A549 (cell line): ENCODE results near the gene LIMD2.

ENCODE experiments used
- BHLHE40 ChIP-seq: IDR thresholded peaks from 2 replicates; pipeline ENCODE4 v1.6.1; 2012; ENCODE audit warnings: low read depth, low read length, inconsistent platforms
- EHMT2 ChIP-seq: fragments of 200-600 bp; sonication (generic); IDR thresholded peaks from 2 replicates; pipeline ENCODE4 v1.6.1; 2016; ENCODE audit warnings: antibody characterized with exemption, low read depth, mild to moderate bottlenecking, moderate library complexity
- FOXS1 ChIP-seq: fragments of 250-450 bp; sonication (Bioruptor Pico); IDR thresholded peaks from 2 replicates; pipeline ENCODE4 v1.5.0; 2020; ENCODE audit warnings: mild to moderate bottlenecking, moderate library complexity
- MAFK ChIP-seq: fragments of 450-650 bp; IDR thresholded peaks from 2 replicates; pipeline ENCODE4 v1.6.1; 2014; ENCODE audit not compliant: partially characterized antibody
- MAX ChIP-seq: IDR thresholded peaks from 2 replicates; pipeline ENCODE4 v1.6.1; 2012
- NR3C1 ChIP-seq: fragments of >200 bp; sonication (Bioruptor Twin); formaldehyde crosslinking; IDR thresholded peaks from 3 replicates; pipeline ENCODE4 v1.6.1; 2017
- POLR2A ChIP-seq: IDR thresholded peaks from 2 replicates; pipeline ENCODE4 v1.6.1; 2012; ENCODE audit warnings: mild to moderate bottlenecking, low read length
- POLR2AphosphoS2 ChIP-seq: conservative IDR thresholded peaks from 2 replicates; pipeline ENCODE4 v1.6.1; 2012; ENCODE audit warnings: low read length, improper control_type of control experiment, inconsistent platforms
- RCOR1 ChIP-seq: fragments of 150-350 bp; IDR thresholded peaks from 2 replicates; pipeline ENCODE4 v1.6.1; 2014; ENCODE audit warnings: antibody characterized with exemption, low read length, low read depth
- REST ChIP-seq: fragments of 200-600 bp; sonication (generic); IDR thresholded peaks from 2 replicates; pipeline ENCODE4 v1.6.1; 2016; ENCODE audit warnings: antibody characterized with exemption, mild to moderate bottlenecking, moderate library complexity
- SMC3 ChIP-seq: fragments of >200 bp; sonication (Bioruptor Twin); formaldehyde crosslinking; IDR thresholded peaks from 3 replicates; pipeline ENCODE4 v1.6.1; 2018; ENCODE audit warnings: inconsistent platforms
- SREBF2 ChIP-seq: fragments of 450-650 bp; IDR thresholded peaks from 2 replicates; pipeline ENCODE4 v1.6.1; 2014; ENCODE audit warnings: mild to moderate bottlenecking, moderate library complexity
- USF2 ChIP-seq: fragments of 450-650 bp; IDR thresholded peaks from 2 replicates; pipeline ENCODE4 v1.6.1; 2014; ENCODE audit warnings: antibody characterized with exemption
- TF ChIP-seq, protein P1 (sequence below): fragments of >200 bp; sonication (Bioruptor Twin); formaldehyde crosslinking; IDR thresholded peaks from 3 replicates; pipeline ENCODE4 v1.5.1; 2016

GRCh38 chr17:63653050-63653449 is 46.9 kb downstream of the LIMD2 start:
- TF ChIP-seq MAFK: no peak
- TF ChIP-seq SMC3: no peak
- TF ChIP-seq MAX: no peak
- TF ChIP-seq, protein P1, sequence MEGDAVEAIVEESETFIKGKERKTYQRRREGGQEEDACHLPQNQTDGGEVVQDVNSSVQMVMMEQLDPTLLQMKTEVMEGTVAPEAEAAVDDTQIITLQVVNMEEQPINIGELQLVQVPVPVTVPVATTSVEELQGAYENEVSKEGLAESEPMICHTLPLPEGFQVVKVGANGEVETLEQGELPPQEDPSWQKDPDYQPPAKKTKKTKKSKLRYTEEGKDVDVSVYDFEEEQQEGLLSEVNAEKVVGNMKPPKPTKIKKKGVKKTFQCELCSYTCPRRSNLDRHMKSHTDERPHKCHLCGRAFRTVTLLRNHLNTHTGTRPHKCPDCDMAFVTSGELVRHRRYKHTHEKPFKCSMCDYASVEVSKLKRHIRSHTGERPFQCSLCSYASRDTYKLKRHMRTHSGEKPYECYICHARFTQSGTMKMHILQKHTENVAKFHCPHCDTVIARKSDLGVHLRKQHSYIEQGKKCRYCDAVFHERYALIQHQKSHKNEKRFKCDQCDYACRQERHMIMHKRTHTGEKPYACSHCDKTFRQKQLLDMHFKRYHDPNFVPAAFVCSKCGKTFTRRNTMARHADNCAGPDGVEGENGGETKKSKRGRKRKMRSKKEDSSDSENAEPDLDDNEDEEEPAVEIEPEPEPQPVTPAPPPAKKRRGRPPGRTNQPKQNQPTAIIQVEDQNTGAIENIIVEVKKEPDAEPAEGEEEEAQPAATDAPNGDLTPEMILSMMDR: no peak
- TF ChIP-seq REST: no peak
- TF ChIP-seq USF2: no peak
- no peak for TF ChIP-seq FOXS1 (CRISPR knock-in tag)
- no peak for TF ChIP-seq BHLHE40
- TF ChIP-seq NR3C1: no peak
- no peak for TF ChIP-seq SREBF2
- TF ChIP-seq EHMT2: no peak
- TF ChIP-seq POLR2A: no peak
- TF ChIP-seq RCOR1: no peak
- no peak for TF ChIP-seq POLR2AphosphoS2
